A549 (cell line): ENCODE data around the gene SLC9A9. TPM values are rescaled to one million over a fixed set of nuclear protein-coding genes. Genes with fewer than 3 reads are reported as not detected.

Experiments
- ATAC-seq, 2 experiments: fragments of 200-7000 bp in 1 of 2; fragments of >200 bp in 1 of 2; cut with Nextera tagmentation in 1 of 2; cut with Tn5 transposase in 1 of 2; 3 replicates each; pipeline versions ENCODE4 v1.8.0 to v1.9.1; 2018 to 2020; ENCODE audit warnings: mild to moderate bottlenecking in 1 of 2, moderate library complexity in 1 of 2
- CTCF ChIA-PET: fragments of 300-600 bp; sonication (Branson Sonifier 250); formaldehyde crosslinking; extraction: SDS; loops from one replicate; lab custom pipeline; 2021; ENCODE audit warnings: antibody characterized with exemption, inconsistent platforms; lab: Yijun Ruan, JAX
- POLR2A ChIA-PET: fragments of 350-600 bp; formaldehyde crosslinking; extraction: SDS; loops from one replicate; lab custom pipeline; 2021; ENCODE audit warnings: antibody characterized with exemption, inconsistent platforms; lab: Yijun Ruan, JAX
- DNase-seq, 2 experiments: peaks; one replicate each; pipeline versions ENCODE4 v3.0.0 to v3.0.0-alpha.2; 2011 to 2016; ENCODE audit warnings: low read depth in 1 of 2, low spot score in 1 of 2
- FAIRE-seq: peaks from 2 replicates; lab custom pipeline; 2011; peaks lifted over from hg19 to GRCh38; lab: Jason Lieb, UNC
- H3K27ac ChIP-seq, 2 experiments: fragments of >200 bp; sonication (Bioruptor Twin); formaldehyde crosslinking; 3 replicates each; pipeline ENCODE4 v1.5.1; 2016 to 2017
- H3K4me1 ChIP-seq: fragments of >200 bp; sonication (Bioruptor Twin); formaldehyde crosslinking; 3 replicates; pipeline ENCODE4 v1.6.1; 2016
- H3K4me2 ChIP-seq: fragments of >200 bp; sonication (Bioruptor Twin); formaldehyde crosslinking; 3 replicates; pipeline ENCODE4 v1.6.1; 2016
- H3K4me3 ChIP-seq: fragments of >200 bp; sonication (Bioruptor Twin); formaldehyde crosslinking; 3 replicates; pipeline ENCODE4 v1.5.1; 2016
- H3K9me3 ChIP-seq: fragments of >200 bp; sonication (Bioruptor Twin); formaldehyde crosslinking; 3 replicates; pipeline ENCODE4 v1.6.1; 2016
- CBX8 ChIP-seq: fragments of 200-600 bp; sonication (generic); IDR thresholded peaks from 2 replicates; pipeline ENCODE4 v1.6.1; 2016
- CHD4 ChIP-seq: fragments of 200-600 bp; sonication (generic); IDR thresholded peaks from 2 replicates; pipeline ENCODE4 v1.6.1; 2016; ENCODE audit warnings: antibody characterized with exemption, mild to moderate bottlenecking, borderline replicate concordance
- EHF ChIP-seq: fragments of 250-450 bp; sonication (Bioruptor Pico); IDR thresholded peaks from 2 replicates; pipeline ENCODE4 v1.5.0; 2020; ENCODE audit warnings: mild to moderate bottlenecking
- EHMT2 ChIP-seq: fragments of 200-600 bp; sonication (generic); IDR thresholded peaks from 2 replicates; pipeline ENCODE4 v1.6.1; 2016; ENCODE audit warnings: antibody characterized with exemption, low read depth, mild to moderate bottlenecking, moderate library complexity
- FOSB ChIP-seq: fragments of 250-450 bp; sonication (Bioruptor Pico); IDR thresholded peaks from 2 replicates; pipeline ENCODE4 v1.5.0; 2020; ENCODE audit warnings: mild to moderate bottlenecking, moderate library complexity
- FOXS1 ChIP-seq: fragments of 250-450 bp; sonication (Bioruptor Pico); IDR thresholded peaks from 2 replicates; pipeline ENCODE4 v1.5.0; 2020; ENCODE audit warnings: mild to moderate bottlenecking, moderate library complexity
- GATA3 ChIP-seq: IDR thresholded peaks from 2 replicates; pipeline ENCODE4 v1.6.1; 2012; ENCODE audit warnings: borderline replicate concordance
- HDAC2 ChIP-seq: fragments of 200-600 bp; sonication (generic); IDR thresholded peaks from 2 replicates; pipeline ENCODE4 v1.6.1; 2016
- HEYL ChIP-seq: fragments of 250-450 bp; sonication (Bioruptor Pico); IDR thresholded peaks from 2 replicates; pipeline ENCODE4 v1.8.0; 2021; ENCODE audit warnings: mild to moderate bottlenecking, moderate library complexity
- HOXB5 ChIP-seq: fragments of 250-450 bp; sonication (Bioruptor Pico); IDR thresholded peaks from 2 replicates; pipeline ENCODE4 v1.5.0; 2020; ENCODE audit warnings: mild to moderate bottlenecking, moderate library complexity
- KDM1A ChIP-seq: fragments of 200-600 bp; sonication (generic); IDR thresholded peaks from 2 replicates; pipeline ENCODE4 v1.6.1; 2016; ENCODE audit warnings: low read depth, mild to moderate bottlenecking
- KDM5A ChIP-seq: fragments of 200-600 bp; sonication (generic); IDR thresholded peaks from 2 replicates; pipeline ENCODE4 v1.6.1; 2016; ENCODE audit warnings: antibody characterized with exemption, mild to moderate bottlenecking
- MAFK ChIP-seq: fragments of 450-650 bp; IDR thresholded peaks from 2 replicates; pipeline ENCODE4 v1.6.1; 2014; ENCODE audit not compliant: partially characterized antibody
- MAZ ChIP-seq: fragments of 150-350 bp; IDR thresholded peaks from 2 replicates; pipeline ENCODE4 v1.6.1; 2014; ENCODE audit warnings: antibody characterized with exemption, low read depth, low read length, borderline replicate concordance
- NFE2L2 ChIP-seq: fragments of 150-350 bp; conservative IDR thresholded peaks from 2 replicates; pipeline ENCODE4 v1.6.1; 2014; ENCODE audit warnings: low read length
- NPAS2 ChIP-seq: fragments of 250-450 bp; sonication (Bioruptor Pico); IDR thresholded peaks from 2 replicates; pipeline ENCODE4 v1.8.0; 2022; ENCODE audit warnings: mild to moderate bottlenecking, moderate library complexity, borderline replicate concordance
- NR3C1 ChIP-seq: fragments of >200 bp; sonication (Bioruptor Twin); formaldehyde crosslinking; IDR thresholded peaks from 3 replicates; pipeline ENCODE4 v1.6.1; 2017
- POLR2AphosphoS2 ChIP-seq: conservative IDR thresholded peaks from 2 replicates; pipeline ENCODE4 v1.6.1; 2012; ENCODE audit warnings: low read length, improper control_type of control experiment, inconsistent platforms
- RARB ChIP-seq: fragments of 250-450 bp; sonication (Bioruptor Pico); IDR thresholded peaks from 2 replicates; pipeline ENCODE4 v1.8.0; 2021; ENCODE audit warnings: mild to moderate bottlenecking, moderate library complexity
- SMC3 ChIP-seq: fragments of >200 bp; sonication (Bioruptor Twin); formaldehyde crosslinking; IDR thresholded peaks from 3 replicates; pipeline ENCODE4 v1.6.1; 2018; ENCODE audit warnings: inconsistent platforms
- TFCP2L1 ChIP-seq: fragments of 250-450 bp; sonication (Bioruptor Pico); IDR thresholded peaks from 2 replicates; pipeline ENCODE4 v1.5.0; 2021; ENCODE audit warnings: mild to moderate bottlenecking
- ZC3H11A ChIP-seq: fragments of 450-650 bp; IDR thresholded peaks from 2 replicates; pipeline ENCODE4 v1.6.1; 2014; ENCODE audit warnings: antibody characterized with exemption, mild to moderate bottlenecking
- ZSCAN20 ChIP-seq: fragments of 250-450 bp; sonication (Bioruptor Pico); IDR thresholded peaks from 2 replicates; pipeline ENCODE4 v1.8.0; 2022; ENCODE audit warnings: mild to moderate bottlenecking, moderate library complexity
- WGBS: methylation state at CpG from one replicate; pipeline ENCODE4 v1.1.6; 2017; ENCODE audit errors: missing lambda C conversion rate; 5-methylcytosine and 5-hydroxymethylcytosine counted together
- polyA plus RNA-seq, 4 experiments: library from polyadenylated mRNA; depleted of rRNA in 3 of 4; stranded (reverse); fragments of >200 nt; fragmentation: RNase III in 1 of 4; extraction: RNeasy Plus Mini Kit Qiagen cat#74134 plus additional on column Dnase treatment in 1 of 4; gene quantifications; 2 replicates in 3 of 4; 3 replicates in 1 of 4; pipeline ENCODE4 v1.2.3, GENCODE V29; 2011 to 2017
- TF ChIP-seq, protein P1 (sequence below): IDR thresholded peaks from 2 replicates; pipeline ENCODE4 v1.6.1; 2012
- TF ChIP-seq, protein P2 (sequence below): fragments of 250-450 bp; sonication (Bioruptor Pico); IDR thresholded peaks from 2 replicates; pipeline ENCODE4 v1.5.0; 2020; ENCODE audit warnings: low read depth, mild to moderate bottlenecking, moderate library complexity
- TF ChIP-seq, protein P3 (sequence below): fragments of >200 bp; sonication (Bioruptor Twin); formaldehyde crosslinking; IDR thresholded peaks from 2 replicates; pipeline ENCODE4 v1.6.1; 2016
- TF ChIP-seq, protein P4 (sequence below): fragments of >200 bp; sonication (Bioruptor Twin); formaldehyde crosslinking; IDR thresholded peaks from 3 replicates; pipeline ENCODE4 v1.5.1; 2016

Gene SLC9A9
- polyA plus RNA-seq, 2 of the 4 experiments (the other 2 are of a cell fraction) = 0.10 to 0.32 TPM

DNA sequence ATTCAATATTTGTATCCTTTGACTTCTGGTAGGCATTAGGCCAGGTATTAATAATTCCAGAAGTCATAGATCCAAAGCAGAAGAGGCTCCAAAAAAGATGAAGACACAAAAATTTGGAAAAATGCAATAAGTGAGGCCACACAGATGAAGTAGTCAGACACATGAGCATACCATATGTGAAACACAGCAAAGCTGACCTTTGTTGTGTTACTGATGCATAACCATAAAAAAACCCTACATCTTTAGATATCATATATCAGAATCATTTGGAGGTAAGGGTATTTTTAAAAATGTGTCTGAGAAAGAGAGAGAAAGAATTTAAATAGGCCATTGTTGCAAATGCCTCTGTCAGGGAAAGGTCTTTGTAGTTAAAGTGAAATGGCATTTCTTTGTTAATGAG, 314.9 kb downstream of the SLC9A9 start:
- Histone ChIP-seq H3K27ac (no peak overlapping the region), H3K4me1 (no peaks in the 10 kb centered on the region), H3K4me2 (no peak overlapping the region), H3K4me3 (no peak overlapping the region)
- FAIRE-seq (no peak), ATAC-seq (no peak), DNase-seq (no peak)
- CTCF ChIA-PET = no interaction called here
- POLR2A ChIA-PET = no interaction called here
- no peak for TF ChIP-seq CBX8
- no peak for TF ChIP-seq NPAS2
- no peak for TF ChIP-seq FOXS1 (CRISPR knock-in tag)
- TF ChIP-seq NFE2L2 = no peak
- no peak for TF ChIP-seq KDM5A
- TF ChIP-seq, protein P1, sequence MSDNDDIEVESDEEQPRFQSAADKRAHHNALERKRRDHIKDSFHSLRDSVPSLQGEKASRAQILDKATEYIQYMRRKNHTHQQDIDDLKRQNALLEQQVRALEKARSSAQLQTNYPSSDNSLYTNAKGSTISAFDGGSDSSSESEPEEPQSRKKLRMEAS = no peak
- TF ChIP-seq, protein P2, sequence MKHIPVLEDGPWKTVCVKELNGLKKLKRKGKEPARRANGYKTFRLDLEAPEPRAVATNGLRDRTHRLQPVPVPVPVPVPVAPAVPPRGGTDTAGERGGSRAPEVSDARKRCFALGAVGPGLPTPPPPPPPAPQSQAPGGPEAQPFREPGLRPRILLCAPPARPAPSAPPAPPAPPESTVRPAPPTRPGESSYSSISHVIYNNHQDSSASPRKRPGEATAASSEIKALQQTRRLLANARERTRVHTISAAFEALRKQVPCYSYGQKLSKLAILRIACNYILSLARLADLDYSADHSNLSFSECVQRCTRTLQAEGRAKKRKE = no peak
- no peak for TF ChIP-seq MAZ
- no peak for TF ChIP-seq TFCP2L1 (CRISPR knock-in tag)
- no peak for TF ChIP-seq EHF (CRISPR knock-in tag)
- TF ChIP-seq EHMT2 = no peak
- TF ChIP-seq HOXB5 = no peak
- TF ChIP-seq, all 56 proteins: peak for 0
- H3K9me3 ChIP-seq = no peaks in the 10 kb centered on the region

DNA sequence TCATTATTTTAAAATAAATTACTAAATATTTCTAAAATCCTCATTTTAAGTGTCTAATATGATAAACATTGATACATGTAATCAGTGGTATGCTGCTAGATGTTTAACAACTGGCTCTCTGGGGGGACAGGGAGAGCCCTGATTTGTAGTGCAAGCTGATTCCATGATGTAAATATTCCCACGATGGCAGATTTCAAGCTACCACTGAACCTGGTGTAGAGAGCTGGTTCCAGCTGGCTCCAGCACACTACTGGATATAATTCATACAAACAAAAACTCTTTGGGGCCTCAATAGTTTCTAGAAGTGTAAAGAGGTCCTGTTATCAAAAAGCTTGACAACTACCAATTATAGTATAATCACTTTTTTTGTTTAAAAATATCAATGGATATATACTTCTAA, 316.2 kb downstream of the SLC9A9 start:
- DNase-seq = no peak
- Histone ChIP-seq H3K4me1 (no peaks in the 10 kb centered on the region), H3K9me3 (no peaks in the 10 kb centered on the region), H3K4me2 (no peak overlapping the region), H3K4me3 (no peak overlapping the region), H3K27ac (no peak overlapping the region)
- 14% methylated on average over 1 of the region's 1 CpG for WGBS
- POLR2A ChIA-PET = no interaction called here
- TF ChIP-seq POLR2AphosphoS2 = no peak
- no peak for TF ChIP-seq CHD4
- no peak for TF ChIP-seq HDAC2
- no peak for TF ChIP-seq NR3C1
- TF ChIP-seq ZSCAN20 = no peak
- no peak for TF ChIP-seq KDM1A
- TF ChIP-seq ZC3H11A = no peak
- TF ChIP-seq TFCP2L1 (CRISPR knock-in tag) = no peak
- no peak for TF ChIP-seq EHMT2
- TF ChIP-seq MAFK = no peak
- TF ChIP-seq, protein P3, sequence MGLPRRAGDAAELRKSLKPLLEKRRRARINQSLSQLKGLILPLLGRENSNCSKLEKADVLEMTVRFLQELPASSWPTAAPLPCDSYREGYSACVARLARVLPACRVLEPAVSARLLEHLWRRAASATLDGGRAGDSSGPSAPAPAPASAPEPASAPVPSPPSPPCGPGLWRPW = no peak
- TF ChIP-seq, protein P1 = no peak
- TF ChIP-seq, all 56 proteins: peak for 0
- ATAC-seq (no peak), FAIRE-seq (no peak)
- CTCF ChIA-PET = no interaction called here

DNA sequence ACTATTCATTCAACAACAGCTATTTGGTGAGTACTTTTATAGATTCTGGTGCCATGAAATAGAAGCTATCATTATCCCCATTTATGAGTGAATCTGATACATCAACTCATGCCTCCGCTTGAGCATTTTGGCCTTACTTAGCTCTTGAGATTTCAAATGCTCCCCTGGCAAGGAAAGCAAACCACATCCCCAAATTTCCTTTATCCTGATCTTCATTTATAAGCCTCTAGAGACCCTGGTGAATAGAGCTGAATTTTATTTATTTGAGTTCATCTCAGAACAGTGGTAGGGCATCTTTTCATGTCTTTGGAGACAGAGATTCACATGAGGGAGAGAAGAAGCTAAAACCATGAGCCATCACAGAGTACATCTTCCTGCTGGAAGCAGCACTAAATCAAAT, 317.2 kb downstream of the SLC9A9 start:
- no peak for ATAC-seq
- H3K4me3 ChIP-seq = no peak overlapping the region
- no peak overlapping the region for H3K4me2 ChIP-seq
- CTCF ChIA-PET = no interaction called here
- FAIRE-seq = no peak
- POLR2A ChIA-PET = no interaction called here
- DNase-seq = no peak
- 80% methylated on average over 1 of the region's 1 CpG for WGBS
- no peak for TF ChIP-seq SMC3
- no peak for TF ChIP-seq MAFK
- TF ChIP-seq RARB (CRISPR knock-in tag) = no peak
- TF ChIP-seq FOSB (CRISPR knock-in tag) = no peak
- TF ChIP-seq, protein P4, sequence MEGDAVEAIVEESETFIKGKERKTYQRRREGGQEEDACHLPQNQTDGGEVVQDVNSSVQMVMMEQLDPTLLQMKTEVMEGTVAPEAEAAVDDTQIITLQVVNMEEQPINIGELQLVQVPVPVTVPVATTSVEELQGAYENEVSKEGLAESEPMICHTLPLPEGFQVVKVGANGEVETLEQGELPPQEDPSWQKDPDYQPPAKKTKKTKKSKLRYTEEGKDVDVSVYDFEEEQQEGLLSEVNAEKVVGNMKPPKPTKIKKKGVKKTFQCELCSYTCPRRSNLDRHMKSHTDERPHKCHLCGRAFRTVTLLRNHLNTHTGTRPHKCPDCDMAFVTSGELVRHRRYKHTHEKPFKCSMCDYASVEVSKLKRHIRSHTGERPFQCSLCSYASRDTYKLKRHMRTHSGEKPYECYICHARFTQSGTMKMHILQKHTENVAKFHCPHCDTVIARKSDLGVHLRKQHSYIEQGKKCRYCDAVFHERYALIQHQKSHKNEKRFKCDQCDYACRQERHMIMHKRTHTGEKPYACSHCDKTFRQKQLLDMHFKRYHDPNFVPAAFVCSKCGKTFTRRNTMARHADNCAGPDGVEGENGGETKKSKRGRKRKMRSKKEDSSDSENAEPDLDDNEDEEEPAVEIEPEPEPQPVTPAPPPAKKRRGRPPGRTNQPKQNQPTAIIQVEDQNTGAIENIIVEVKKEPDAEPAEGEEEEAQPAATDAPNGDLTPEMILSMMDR = no peak
- TF ChIP-seq KDM1A = no peak
- TF ChIP-seq HEYL (CRISPR knock-in tag) = no peak
- TF ChIP-seq MAZ = no peak
- no peak for TF ChIP-seq CBX8
- no peak for TF ChIP-seq GATA3
- H3K9me3 ChIP-seq = no peaks in the 10 kb centered on the region
- no peak overlapping the region for H3K27ac ChIP-seq
- H3K4me1 ChIP-seq = no peaks in the 10 kb centered on the region
